Measurements from ENCODE around the gene APBB1IP.

Gene APBB1IP

GRCh38 chr10:26422977-26423376, 15.2 kb upstream of the APBB1IP start:
- TF ChIP-seq EZH2phosphoT487 (IDR thresholded peaks at IDR 0.05; ENCODE audit: borderline replicate concordance) (no peak), CTCF (conservative IDR thresholded peaks at IDR 0.05; ENCODE audit: low read length) (no peak)
- Histone ChIP-seq H3K9ac (ENCODE audit: low read depth, low read length, poor library complexity, severe bottlenecking) (no peak overlapping the region), H3K27me3 (ENCODE audit: insufficient read depth, low read length, poor library complexity, severe bottlenecking) (no peaks in the 10 kb centered on the region), H4K20me1 (ENCODE audit: insufficient read depth, low read length, poor library complexity, severe bottlenecking) (no peaks in the 10 kb centered on the region), H3K9me3 (ENCODE audit: insufficient read depth, low read depth, low read length) (no peaks in the 10 kb centered on the region), H3K4me3 (ENCODE audit: low read length, poor library complexity, severe bottlenecking) (no peak overlapping the region), H2AFZ (ENCODE audit: low read length) (no peak overlapping the region), H3K79me2 (ENCODE audit: insufficient read depth, low read length) (no peaks in the 10 kb centered on the region), H3F3A (ENCODE audit: low read depth) (no peaks in the 10 kb centered on the region), H3K4me2 (ENCODE audit: low read depth, low read length, poor library complexity, severe bottlenecking) (no peak overlapping the region), H3K4me1 (ENCODE audit: insufficient read depth, low read length, poor library complexity, severe bottlenecking) (no peaks in the 10 kb centered on the region), H3K36me3 (ENCODE audit: insufficient read depth, low read length) (no peaks in the 10 kb centered on the region), H3K9me2 (replicated peaks; ENCODE audit: low read depth, low read length) (no peaks in the 10 kb centered on the region)

GRCh38 chr10:26423722-26424121, 14.4 kb upstream of the APBB1IP start:
- Histone ChIP-seq H4K20me1 (ENCODE audit: insufficient read depth, low read length, poor library complexity, severe bottlenecking) (no peaks in the 10 kb centered on the region), H3K79me2 (ENCODE audit: insufficient read depth, low read length) (no peaks in the 10 kb centered on the region), H3K9me2 (replicated peaks; ENCODE audit: low read depth, low read length) (no peaks in the 10 kb centered on the region), H3K36me3 (ENCODE audit: insufficient read depth, low read length) (no peaks in the 10 kb centered on the region), H3K27me3 (ENCODE audit: insufficient read depth, low read length, poor library complexity, severe bottlenecking) (no peaks in the 10 kb centered on the region), H2AFZ (ENCODE audit: low read length) (no peak overlapping the region), H3K4me3 (ENCODE audit: low read length, poor library complexity, severe bottlenecking) (no peak overlapping the region), H3K4me2 (ENCODE audit: low read depth, low read length, poor library complexity, severe bottlenecking) (no peak overlapping the region), H3K4me1 (ENCODE audit: insufficient read depth, low read length, poor library complexity, severe bottlenecking) (no peaks in the 10 kb centered on the region), H3F3A (ENCODE audit: low read depth) (no peaks in the 10 kb centered on the region), H3K9ac (ENCODE audit: low read depth, low read length, poor library complexity, severe bottlenecking) (no peak overlapping the region), H3K9me3 (ENCODE audit: insufficient read depth, low read depth, low read length) (no peaks in the 10 kb centered on the region)
- no peak for TF ChIP-seq CTCF (conservative IDR thresholded peaks at IDR 0.05; ENCODE audit: low read length)
- no peak for TF ChIP-seq EZH2phosphoT487 (IDR thresholded peaks at IDR 0.05; ENCODE audit: borderline replicate concordance)

GRCh38 chr10:26430641-26431163, 7.4 kb upstream of the APBB1IP start:
- no peaks in the 10 kb centered on the region for H3K9me2 ChIP-seq (replicated peaks; ENCODE audit: low read depth, low read length)
- H3K4me2 ChIP-seq (ENCODE audit: low read depth, low read length, poor library complexity, severe bottlenecking): no peak overlapping the region
- H3K9me3 ChIP-seq (ENCODE audit: insufficient read depth, low read depth, low read length): no peaks in the 10 kb centered on the region
- H2AFZ ChIP-seq (ENCODE audit: low read length): no peak overlapping the region
- TF ChIP-seq EZH2phosphoT487 (IDR thresholded peaks at IDR 0.05; ENCODE audit: borderline replicate concordance) (no peak), CTCF (conservative IDR thresholded peaks at IDR 0.05; ENCODE audit: low read length) (no peak)
- H3K4me1 ChIP-seq (ENCODE audit: insufficient read depth, low read length, poor library complexity, severe bottlenecking): no peaks in the 10 kb centered on the region
- H3K27me3 ChIP-seq (ENCODE audit: insufficient read depth, low read length, poor library complexity, severe bottlenecking): no peaks in the 10 kb centered on the region
- H3K79me2 ChIP-seq (ENCODE audit: insufficient read depth, low read length): no peaks in the 10 kb centered on the region
- no peak overlapping the region for H3K4me3 ChIP-seq (ENCODE audit: low read length, poor library complexity, severe bottlenecking)
- no peaks in the 10 kb centered on the region for H3F3A ChIP-seq (ENCODE audit: low read depth)
- H3K36me3 ChIP-seq (ENCODE audit: insufficient read depth, low read length): no peaks in the 10 kb centered on the region
- H3K9ac ChIP-seq (ENCODE audit: low read depth, low read length, poor library complexity, severe bottlenecking): no peak overlapping the region
- no peaks in the 10 kb centered on the region for H4K20me1 ChIP-seq (ENCODE audit: insufficient read depth, low read length, poor library complexity, severe bottlenecking)

All from Loucy (cell line).